CD4-positive, alpha-beta T cell treated with Interleukin-15 for 4 hours (primary cell): ENCODE data around the gene MSRB3.
"Not testable (repeated sequence)": the region's sequence is repeated elsewhere in the genome, so short reads cannot be mapped to it uniquely, and the experiment has no call there.

Experiments used
- DNase-seq: peaks from one replicate; pipeline ENCODE4 v3.0.0-alpha.2; 2020; ENCODE audit warnings: low spot score

Gene MSRB3

DNA sequence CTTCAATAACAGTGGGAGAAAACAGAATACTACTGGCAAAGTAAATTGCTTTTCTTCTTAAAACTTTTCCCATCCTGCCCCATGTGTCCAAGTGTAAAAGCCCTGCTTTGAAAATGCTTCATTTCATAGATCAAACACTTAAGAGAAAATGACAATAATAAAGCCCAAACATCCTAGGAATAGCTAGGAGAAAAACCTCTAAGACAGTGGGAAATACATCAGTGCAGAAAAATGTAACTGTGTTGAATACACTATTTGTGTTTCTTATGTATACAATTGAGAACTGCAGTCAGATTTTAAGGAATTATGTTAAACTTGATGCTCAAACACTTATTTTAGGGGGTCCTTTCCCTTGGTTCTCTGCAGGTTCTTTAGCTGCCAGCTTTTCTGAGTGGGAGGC is 181.1 kb downstream of the MSRB3 start:
- no peak for DNase-seq

DNA sequence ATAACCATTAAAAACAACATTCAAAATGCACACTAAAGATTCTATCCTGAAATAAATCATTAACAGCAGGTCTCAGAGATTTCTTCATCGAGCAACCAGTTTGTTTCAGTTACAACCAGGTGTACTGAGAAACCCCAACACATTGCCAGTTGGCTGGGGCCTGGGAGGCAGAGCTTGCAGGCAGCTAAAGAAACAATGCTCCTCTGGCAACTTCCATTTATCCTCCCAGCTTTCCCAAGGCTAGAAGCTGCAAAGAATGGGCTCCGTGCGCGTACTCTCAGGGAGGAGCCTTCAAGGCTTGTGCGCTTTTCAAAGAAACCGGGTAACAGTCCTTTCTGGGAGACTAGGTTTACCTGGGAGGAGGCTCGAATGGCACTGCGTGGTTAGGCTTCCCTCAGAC is 181.6 kb downstream of the MSRB3 start:
- no peak for DNase-seq

DNA sequence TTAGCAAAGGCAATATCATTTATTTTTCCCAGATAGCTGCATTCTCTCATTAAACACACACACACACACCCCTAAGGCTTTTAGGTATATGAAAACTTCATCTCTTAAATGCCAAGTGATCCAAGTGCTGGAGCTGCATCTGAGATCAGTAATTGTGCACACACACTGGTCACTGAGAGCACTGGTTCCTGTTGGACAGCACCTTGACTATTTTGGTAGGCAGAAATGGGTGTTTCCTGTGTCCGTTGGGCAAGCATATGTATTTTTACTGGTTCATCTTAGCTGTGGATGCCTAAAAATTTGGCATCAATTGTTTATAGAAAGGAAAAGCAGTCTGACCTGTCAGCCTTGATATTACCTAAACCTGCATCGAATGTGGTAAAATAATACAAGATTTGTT is 182.5 kb downstream of the MSRB3 start:
- DNase-seq: no peak

DNA sequence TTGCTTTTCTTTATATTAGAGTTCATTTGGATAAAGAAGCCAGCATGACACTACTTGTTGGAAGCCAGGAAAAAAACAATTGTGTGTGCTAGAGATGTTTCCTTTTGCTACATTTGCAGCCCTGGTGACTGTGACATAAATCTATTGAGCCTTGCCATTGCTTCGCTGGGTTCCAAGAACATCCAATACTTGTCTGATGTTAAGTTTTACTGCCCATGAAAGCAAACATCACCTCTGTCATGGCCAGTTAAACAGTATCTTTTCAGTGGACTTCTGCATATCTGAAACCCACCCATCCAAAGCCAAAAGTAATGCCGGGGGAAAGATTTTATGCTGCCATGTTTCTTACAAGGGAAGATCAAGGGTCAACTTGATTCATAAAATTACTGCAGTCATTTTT is 184.0 kb downstream of the MSRB3 start:
- DNase-seq: no peak

DNA sequence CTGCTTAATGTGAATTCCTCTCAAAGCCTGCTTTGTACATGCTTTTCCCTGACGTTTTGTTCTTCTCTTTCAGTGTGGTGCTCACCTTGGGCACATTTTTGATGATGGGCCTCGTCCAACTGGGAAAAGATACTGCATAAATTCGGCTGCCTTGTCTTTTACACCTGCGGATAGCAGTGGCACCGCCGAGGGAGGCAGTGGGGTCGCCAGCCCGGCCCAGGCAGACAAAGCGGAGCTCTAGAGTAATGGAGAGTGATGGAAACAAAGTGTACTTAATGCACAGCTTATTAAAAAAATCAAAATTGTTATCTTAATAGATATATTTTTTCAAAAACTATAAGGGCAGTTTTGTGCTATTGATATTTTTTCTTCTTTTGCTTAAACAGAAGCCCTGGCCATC is 184.6 kb downstream of the MSRB3 start:
- DNase-seq: no peak

DNA sequence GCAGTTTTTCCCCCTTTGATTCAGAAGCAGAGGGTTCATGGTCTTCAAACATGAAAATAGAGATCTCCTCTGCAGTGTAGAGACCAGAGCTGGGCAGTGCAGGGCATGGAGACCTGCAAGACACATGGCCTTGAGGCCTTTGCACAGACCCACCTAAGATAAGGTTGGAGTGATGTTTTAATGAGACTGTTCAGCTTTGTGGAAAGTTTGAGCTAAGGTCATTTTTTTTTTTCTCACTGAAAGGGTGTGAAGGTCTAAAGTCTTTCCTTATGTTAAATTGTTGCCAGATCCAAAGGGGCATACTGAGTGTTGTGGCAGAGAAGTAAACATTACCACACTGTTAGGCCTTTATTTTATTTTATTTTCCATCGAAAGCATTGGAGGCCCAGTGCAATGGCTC is 185.1 kb downstream of the MSRB3 start:
- DNase-seq: no peak

DNA sequence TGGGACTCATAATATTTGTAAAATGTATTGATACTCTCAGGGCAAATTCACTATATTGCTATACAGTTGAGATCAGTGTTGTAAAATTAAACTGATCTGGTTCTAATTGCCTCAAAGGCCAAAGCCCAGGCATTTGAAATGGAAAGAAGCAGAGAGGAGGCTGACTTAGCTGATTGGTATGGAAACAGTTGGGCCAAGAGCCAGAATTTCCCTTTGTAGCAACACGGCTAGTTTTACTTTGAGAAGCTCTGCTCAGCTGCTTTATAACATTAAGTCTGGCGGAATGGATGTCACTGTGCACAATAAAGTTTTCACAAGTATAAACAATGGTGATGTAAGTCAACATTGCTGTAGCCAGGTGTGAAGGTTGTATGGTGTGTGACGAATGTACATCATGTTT is 186.4 kb downstream of the MSRB3 start:
- no peak for DNase-seq

DNA sequence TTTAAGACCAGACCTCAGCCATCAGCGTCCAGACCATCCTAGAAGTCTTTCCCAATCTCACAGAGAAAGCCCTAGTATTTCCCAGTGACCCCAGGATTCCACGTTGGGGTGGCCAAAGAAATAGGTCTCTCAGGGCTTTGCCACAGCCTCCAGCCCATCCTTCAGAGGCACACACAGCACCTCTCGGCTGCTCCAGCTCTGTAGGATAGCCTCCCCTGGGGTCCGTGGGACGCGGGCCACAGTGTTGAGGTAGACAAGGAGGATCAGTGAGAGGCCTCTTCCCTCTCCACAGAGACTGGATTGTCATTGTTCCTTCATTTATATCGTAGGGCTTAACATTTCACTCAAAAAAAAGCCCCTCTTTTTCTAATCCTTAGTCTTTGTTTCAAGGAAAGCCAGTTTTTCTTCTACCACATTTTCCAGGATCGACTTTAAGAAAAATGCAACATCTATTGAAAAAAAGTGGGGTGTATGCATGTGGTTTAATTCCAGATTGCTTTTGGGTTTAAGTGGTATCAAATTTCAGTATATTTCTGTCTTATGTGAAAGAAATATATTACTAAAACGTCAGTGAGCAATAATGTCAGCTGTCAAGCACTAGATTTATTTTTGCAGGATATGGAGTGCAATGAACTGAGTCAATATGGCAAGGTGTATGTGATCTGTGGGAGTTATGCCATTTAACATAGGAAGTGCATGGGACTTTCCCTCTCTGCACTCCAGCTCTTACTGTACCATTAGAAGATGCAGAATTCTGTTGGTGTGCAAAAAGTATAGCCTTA is 187.5 kb downstream of the MSRB3 start:
- no peak for DNase-seq

DNA sequence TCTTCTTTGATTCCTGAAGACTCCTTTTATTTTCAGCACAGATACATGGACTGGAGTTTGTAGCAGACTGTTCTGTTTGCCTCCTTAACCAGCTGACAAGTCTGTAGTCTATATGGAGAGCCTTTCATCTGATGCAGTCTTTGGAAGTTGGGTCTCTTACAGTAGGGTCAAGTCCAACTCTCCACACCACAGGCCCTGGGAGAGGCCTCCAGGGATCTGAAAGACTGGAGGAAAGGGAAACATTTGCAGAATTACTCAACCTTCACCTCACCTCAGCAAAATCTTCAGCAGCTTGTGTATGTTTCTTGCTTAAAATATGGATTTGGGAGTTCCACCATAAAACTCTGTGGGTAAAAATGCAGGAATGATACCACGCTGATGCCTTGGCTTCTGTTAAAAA is 188.4 kb downstream of the MSRB3 start:
- DNase-seq: no peak

DNA sequence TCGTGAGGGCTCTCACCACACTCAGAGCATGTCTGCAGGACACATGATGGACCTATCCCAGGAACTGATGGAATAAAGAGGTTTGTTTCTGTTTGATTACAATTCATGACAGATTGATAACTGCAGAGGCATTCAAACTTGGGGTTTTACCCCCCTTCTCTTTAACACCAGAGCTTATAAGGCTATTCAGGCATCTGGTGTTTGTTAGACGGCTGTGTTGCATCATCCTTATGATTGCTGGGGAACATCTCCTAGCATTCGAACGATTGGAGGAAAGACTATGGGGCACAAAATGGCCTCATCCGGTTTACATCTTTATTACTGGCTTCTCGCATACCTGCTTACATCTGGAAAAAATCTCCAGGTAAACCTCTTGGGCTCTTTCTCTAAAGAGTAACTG is 191.8 kb downstream of the MSRB3 start:
- no peak for DNase-seq

DNA sequence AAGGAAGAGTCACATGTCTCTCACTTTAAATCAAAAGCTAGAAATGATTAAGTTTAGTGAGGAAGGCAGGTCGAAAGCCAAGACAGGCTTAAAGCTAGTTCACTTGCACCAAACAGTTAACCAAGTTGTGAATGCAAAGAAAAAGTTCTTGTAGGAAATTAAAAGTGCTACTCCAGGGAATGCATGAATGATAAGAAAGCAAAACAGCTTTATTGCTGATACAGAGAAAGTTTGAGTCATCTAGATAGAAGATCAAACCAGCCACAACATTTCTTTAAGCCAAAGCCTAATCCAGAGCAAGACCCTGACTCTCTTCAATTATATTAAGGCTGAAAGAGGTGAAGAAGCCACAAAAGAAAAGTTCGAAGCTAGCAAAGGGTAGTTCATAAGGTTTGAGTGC is 193.6 kb downstream of the MSRB3 start:
- no peak for DNase-seq

DNA sequence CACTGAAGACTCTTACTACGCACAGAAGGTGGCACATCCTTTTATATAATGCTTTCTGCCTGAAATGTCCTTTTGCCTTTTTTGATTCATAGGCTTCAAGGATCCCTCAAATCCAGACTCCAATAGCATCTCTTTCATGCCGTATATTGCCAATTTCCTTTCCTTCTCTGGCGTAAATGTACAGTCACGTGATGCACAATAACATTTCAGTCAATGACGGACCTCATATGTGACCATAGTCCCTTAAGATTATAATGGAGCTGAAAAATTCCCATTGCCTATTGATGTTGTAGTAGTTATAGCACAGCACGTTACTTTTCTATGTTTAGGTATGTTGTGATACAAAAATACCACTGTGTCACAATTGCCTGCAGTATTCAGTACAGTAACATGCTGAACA is 196.3 kb downstream of the MSRB3 start:
- no peak for DNase-seq

DNA sequence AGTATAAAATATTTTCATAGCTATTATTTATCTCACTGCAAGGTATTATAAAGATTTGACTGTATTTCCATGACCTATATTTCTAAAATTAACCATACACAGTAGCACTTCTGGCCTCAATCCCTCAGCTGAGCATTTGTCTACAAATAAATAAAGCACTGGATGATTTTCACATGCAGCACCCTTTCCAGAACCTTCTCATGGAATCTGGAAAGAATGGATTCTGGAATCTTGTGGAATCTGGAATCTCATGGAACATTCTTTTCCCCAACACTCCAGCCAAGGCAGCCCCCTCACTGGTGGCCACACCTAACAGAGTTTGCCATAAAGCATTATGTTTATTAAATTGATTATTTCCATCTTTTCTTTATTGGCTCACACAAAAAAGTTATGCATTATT is 199.2 kb downstream of the MSRB3 start:
- DNase-seq: no peak

DNA sequence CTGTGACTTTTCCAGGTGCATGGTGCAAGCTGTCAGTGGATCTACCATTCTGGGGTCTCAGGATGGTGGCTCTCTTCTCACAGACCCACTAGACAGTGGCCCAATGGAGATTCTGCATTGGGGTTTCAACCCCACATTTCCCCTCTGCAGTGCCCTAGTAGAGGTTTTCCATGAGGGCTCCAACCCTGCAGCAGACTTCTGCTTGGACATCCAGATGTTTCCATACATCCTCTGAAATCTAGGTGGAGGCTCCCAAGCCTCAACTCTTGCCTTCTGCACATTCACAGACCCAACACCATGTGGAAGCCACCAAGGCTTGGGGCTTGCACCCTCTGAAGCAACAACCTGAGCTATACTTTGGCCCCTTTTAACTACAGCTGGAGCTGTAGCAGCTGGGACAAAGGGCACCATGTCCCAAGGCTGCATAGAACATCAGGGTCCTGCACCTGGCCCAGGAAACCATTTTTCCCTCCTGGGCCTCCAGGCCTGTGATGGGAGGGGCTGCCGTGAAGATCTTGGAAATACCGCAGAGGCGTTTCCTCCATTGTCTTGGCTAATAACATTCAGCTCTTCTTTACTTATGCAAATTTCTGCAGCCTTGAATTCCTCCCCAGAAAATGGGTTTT is 205.5 kb downstream of the MSRB3 start:
- DNase-seq: not testable (repeated sequence)

DNA sequence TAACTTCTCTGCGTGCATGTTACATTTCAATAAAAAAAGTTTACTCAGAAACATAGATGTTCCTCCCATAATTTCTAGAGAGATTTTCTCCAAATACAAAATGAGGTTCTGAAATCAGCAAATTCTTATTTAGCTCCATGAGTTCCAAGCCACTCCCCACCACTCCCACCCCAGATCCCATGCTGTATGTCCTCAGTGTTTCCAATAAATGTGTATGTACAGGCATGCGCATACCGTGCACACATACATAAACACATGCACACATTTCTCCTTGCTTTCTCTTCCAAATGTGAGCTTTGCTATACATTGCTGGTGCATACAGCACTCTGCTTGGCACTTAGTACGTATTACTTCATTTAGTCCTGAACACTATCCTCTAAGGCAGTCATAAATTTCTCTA is 209.7 kb downstream of the MSRB3 start:
- no peak for DNase-seq

DNA sequence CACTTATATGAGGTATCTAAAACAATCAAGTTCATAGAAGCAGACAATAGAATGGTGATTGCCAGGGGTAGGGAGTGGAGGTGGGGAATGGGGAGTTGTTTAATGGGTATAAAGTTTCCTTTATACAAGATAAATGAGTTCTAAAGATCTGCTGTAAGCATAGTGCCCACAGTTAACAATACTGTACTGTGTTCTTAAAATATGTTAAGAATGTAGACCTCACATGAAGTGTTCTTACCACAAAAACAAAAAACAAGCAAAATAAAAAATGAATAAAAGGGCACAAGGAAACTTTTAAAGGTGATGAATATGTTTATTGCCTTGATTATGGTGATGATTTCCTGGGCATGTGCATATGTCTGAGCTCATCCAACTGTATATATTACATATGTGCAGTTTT is 211.8 kb downstream of the MSRB3 start:
- no peak for DNase-seq

DNA sequence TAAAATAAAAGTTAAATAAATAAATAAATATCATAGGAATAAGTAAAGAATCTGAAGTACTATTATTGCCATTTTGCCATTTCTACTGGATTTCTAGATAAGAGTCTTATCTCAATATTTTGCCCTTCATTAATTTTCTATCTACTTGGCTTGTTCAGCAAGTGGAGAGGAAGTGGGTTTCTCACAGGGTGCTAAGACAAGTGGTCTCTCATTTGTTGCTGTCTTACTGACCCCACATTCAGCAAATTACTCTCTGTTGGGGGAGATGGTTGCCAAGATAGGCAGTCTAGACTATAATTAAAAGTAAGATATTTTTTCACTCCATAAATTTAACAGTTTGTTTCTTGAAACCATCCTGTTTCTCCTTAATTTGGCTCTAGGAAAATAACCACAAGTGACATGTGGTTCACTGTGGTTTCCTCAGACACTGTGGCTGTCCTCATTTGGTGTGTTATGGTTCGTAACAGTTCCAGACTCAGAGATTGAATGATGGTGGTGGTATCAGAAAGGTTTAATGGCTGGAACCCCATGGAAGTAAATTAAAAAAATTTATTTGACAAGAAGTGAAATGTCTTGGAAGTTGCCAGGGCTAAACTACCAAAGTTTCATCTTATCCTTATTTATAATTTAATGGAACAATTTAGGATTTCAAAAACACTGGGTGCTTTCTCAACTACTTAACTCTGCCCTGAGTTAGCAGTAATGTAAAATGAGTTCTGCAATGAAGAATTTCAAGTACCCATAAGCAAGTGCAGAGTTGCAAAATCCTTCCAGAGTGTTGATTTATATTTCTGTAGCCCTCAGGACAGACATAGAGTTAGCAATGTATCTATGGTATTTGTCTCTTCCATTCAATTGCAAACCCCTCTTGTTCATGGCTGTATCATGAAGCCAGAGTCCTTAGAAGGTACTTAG is 214.8 kb downstream of the MSRB3 start:
- no peak for DNase-seq

DNA sequence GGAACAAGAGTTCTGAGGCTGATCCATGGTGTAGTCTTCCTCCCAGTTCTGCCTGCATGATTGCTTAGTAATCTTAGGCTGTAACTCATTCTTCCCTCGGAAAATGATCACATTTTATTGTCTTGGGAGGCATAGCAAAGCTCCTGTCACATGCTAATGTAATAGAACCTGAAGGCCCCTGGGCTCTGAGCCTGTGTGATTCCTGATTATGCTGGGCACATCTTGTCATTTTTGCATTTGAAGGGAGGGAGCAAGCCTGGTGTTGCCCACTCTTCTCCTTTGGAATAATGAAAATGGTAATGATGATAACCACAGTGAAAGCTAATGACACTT is 215.4 kb downstream of the MSRB3 start:
- DNase-seq: no peak

DNA sequence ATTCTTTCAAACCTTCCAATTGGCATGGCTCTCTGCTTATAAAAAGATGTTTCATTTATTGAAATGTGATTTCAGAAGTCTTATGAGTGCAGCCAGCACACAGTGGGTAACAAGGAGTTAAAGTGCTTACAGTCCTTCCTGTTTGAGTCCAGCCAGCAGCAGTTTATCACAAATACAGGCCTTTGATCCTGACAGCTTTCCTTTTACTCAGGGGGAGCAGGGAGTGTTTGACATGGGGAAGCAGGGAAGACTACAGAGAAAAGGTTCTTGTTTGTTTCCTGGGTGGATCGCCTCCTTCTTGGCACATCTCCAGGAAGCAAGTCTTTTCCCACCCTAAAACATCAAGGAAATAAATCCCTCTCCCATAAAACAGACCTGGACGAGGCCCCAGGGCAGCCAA is 216.1 kb downstream of the MSRB3 start:
- no peak for DNase-seq

DNA sequence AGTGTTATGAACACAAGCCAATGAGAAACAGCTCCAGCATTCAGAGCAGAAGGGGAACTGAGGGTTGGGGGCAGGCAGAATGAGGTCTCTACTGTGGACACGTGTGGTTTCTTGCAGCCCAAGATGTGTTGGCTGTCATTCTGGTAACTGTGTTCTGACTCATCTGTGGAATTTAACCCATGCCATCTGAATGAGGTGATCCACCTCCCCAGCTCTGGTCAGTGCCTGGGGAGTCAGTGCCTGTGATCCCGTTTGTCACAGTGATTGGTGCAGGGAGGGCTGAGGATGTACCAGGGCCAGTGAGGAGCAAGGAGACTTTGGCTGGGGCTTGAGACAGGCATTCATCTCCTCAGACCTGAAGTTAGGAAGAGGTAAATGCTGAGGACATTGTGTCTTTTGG is 216.8 kb downstream of the MSRB3 start:
- DNase-seq: no peak

DNA sequence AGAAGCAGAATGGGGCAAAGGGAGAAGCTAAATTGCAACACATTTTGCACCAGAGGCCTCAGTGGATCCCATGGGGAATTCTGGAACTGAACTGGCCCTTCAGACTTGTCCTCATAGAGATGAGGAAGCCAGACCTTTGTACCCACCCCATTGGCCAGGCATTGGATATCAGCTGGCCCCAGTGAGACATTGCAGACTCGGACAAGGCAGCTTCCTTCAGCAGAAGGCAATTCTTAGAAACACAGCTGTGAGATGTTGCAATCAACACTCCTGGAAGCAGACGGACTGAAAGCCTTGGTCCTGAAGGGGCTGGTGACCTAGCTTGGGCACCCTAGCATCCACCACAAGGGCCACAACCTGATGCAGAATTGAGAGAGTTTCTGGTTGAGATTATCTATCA is 218.1 kb downstream of the MSRB3 start:
- no peak for DNase-seq

DNA sequence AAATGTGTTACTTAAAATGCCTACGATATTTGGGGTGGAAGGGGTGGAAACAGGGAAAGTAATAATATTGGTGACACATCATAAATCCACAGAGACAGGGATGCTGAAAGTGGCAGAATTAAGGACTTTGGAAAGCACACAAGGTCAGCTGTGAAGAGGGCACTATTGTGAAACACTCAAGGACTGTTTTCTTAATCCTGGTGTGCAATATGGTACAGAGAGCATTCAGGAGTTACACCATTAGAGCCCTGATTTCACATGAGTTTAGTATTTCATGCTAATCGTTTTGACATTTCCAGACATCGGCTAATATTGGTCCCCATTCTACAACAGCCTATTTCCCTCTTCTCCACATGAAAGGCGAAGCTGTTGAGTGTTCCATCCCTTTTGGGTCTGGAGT is 219.2 kb downstream of the MSRB3 start:
- DNase-seq: no peak

DNA sequence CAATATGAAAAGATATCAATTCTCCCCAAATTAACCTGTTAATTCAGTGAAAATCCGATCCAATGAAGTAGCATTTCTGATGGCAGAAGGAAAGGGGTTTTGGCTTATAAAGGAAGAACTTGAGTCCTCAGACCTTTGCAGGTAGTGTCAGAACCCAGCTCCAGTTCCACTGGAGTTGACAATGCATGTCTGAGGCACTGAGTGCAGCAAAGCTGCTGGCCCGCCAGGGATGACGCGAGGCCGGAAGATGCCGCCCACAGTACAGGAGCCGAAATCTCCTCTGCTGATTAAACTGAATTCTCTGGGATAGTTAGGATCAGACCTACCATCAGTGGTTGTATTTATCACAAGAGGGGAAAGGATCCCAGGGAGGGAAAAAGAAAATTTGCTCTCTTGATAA is 220.7 kb downstream of the MSRB3 start:
- no peak for DNase-seq
